Keratinocyte (primary cell): Measurements from ENCODE around the gene ZBTB40.

ENCODE experiments used
- CTCF ChIP-seq, 3 experiments: IDR thresholded peaks in 1 of 3; conservative IDR thresholded peaks in 1 of 3; optimal IDR thresholded peaks in 1 of 3; 2 replicates in 2 of 3; 3 replicates in 1 of 3; pipeline versions ENCODE3 to v1.5.1; 2011; ENCODE audit warnings: low read length in 3 of 3, mild to moderate bottlenecking in 3 of 3, moderate library complexity in 2 of 3, control low read depth in 1 of 3, inconsistent platforms in 1 of 3; ENCODE audit not compliant: insufficient read depth in 2 of 3; ENCODE audit errors: extremely low read depth in 1 of 3
- EZH2 ChIP-seq: IDR thresholded peaks from one replicate; pipeline ENCODE4 v1.6.1; 2012; ENCODE audit warnings: inconsistent platforms, mild to moderate bottlenecking, low read length, moderate library complexity

GRCh38 chr1:22527122-22527521, 75.5 kb downstream of the ZBTB40 start:
- TF ChIP-seq CTCF (optimal IDR thresholded peaks at IDR 0.05 in 1 of 3, IDR thresholded peaks at IDR 0.05 in 1 of 3, conservative IDR thresholded peaks at IDR 0.05 in 1 of 3; ENCODE audit: extremely low read depth in 1 of 3, insufficient read depth in 2 of 3, low read length in 3 of 3) (no peak), EZH2 (no peak)
